ENCODE results near the gene GRB2. TPM values are rescaled to one million over a fixed set of nuclear protein-coding genes. Genes with fewer than 3 reads are reported as not detected.
"Not testable (repeated sequence)": the region's sequence is repeated elsewhere in the genome, so short reads cannot be mapped to it uniquely, and the experiment has no call there.

The GRB2 gene
- polyA plus RNA-seq, 1 donor: 100 TPM

DNA sequence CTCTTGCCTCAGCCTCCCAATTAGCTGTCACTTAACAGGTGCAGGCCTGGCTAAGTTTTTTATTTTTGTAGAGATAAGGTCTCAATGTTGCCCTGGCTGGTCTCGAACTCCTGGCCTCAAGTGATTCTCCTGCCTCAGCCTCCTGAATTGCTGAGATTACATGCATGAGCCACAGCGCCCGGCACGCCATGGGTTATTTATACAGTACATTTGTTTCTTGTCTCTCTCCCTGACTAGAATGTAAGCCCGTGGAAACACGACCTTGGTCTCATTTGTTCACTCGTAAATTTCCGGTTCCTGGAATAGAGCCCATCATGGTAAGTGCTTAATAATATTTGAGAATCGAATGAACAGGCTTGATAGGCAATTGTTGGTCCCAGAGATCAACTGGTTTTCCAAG is 118.3 kb downstream of the GRB2 start:
- DNase-seq: no peak

GRCh38 chr17:75285123-75285522 is 120.4 kb downstream of the GRB2 start:
- DNase-seq: no peak

GRCh38 chr17:75280189-75280588 is 125.3 kb downstream of the GRB2 start:
- not testable (repeated sequence) for DNase-seq

- no peak for DNase-seq
Measured at GRCh38 chr17:75277664-75278071, 127.8 kb downstream of the GRB2 start.

GRCh38 chr17:75273977-75274708 is 131.3 kb downstream of the GRB2 start:
- DNase-seq: no peak

DNA sequence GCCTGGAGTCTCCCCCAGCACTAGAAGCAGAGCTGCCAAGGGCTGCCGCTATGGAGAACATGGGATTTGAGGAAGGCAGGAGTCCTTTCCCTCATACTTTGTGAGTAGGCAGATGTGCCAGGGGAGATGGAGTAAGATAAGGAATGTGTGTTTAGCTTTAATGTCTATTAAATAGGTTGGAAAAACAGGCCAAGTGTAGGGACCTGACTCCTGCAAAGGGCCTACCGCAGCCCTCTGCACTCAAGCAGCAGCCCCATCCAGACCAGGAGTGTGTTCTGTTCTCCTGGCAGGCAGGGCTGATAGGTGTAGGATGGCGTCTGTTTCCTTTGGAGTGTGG is 132.7 kb downstream of the GRB2 start:
- DNase-seq: no peak

- no peak for DNase-seq
Measured at GRCh38 chr17:75271955-75272847, 133.3 kb downstream of the GRB2 start.

DNA sequence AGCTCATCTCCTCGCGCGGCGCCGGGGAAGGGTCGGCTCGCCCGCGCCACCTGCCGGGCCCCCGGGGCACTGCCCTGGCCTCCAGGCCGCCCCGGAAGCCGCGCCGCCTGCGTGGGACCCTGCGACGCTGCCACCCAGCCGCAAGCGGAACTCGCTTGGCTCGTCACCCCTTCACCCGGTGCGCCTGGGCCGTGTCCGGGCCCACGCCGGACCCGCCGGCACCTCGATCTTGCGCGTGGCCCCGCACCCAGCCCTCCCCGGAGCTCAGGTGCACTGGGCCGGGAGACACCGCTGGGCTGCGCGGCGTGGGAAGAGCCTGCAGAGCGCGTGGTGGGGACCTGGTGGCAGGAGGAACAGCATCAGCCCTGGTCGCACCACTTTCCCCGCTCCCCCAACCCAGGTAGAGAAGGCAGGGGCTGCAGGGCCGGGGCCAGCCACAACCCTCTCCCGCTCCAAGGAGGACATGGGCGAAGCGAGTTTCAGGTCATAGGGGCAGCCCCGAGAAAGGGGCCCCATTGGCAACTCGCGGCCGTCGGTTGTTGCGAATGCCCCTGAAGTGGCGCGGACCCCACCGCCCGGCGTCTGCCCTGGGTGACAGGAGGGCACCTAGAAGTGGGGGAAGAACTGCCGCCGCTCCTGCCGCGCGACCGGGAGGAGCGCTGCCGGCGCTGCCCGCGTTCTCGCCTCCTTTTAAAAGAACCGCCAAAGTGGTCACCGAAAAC is 134.1 kb downstream of the GRB2 start:
- peak; percentile 66 for DNase-seq

DNA sequence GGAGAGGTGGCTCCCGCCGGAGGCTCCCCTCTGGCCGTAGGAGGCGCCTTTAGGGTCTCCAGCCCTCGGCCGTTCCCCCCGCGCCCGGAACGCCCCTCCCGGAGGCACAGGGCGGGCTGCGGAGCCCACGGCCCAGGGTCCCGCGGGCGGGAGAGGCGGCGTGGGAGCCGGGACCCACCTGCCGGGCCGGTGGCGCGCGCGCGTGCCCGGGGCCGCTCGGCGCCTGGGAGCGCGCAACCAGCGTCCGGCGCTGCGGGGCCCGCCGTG is 134.6 kb downstream of the GRB2 start, which contains the start of gene MIF4GD:
TSS of gene MIF4GD (minus strand) at position 266 of the 267 bp plus-strand sequence. CDS start 1,036 bp downstream, outside the sequence.
- DNase-seq: no peak

DNA sequence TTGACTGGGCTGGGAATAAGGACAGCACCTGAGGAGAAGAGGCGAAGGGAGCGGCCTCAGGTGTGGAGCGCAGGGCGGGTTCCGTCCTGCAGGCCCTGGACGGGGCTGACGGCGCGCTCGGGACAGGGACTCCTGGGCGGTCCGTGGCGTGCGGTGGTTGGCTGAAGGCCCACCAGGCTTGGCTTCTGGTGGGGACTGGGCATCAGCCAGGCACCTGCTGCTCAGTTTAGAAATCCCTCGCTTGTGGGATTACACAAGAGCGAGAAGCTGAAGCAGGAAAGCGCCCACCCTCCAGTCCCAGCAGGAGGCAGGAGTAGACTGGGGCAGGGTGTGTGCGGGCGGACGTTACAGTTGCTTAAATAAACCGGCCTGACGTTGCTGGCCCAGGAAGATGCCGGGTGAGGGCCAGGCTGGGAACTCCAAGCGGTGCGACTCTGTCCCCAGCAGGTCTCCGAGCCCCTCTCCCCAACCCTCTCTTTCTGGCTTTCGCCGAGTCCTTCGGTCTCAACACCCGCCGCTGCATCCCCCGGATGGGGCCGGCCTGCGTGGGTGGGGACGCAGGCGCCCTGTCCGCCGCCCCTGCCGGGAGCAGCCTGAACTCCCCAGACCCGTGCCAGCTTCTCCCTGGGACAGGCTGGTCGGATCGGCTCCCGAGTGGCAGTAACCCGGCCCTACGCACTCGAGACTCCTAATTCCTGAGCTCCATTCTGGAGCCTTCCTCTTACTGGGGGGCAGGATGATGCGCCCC is 135.1 kb downstream of the GRB2 start:
- DNase-seq: peak; percentile 70

GRCh38 chr17:75269844-75270217 is 135.6 kb downstream of the GRB2 start:
- no peak for DNase-seq

Other genes with a start within 250 kb of the GRB2 start
- gene SUMO2, start 222.7 kb downstream of the GRB2 start, polyA plus RNA-seq (ENCODE audit: insufficient read length): 705 TPM
- 84.0 TPM for gene NUP85, start 200.0 kb downstream of the GRB2 start, polyA plus RNA-seq (ENCODE audit: insufficient read length)
- 49.1 TPM for gene GGA3, start 144.1 kb downstream of the GRB2 start, polyA plus RNA-seq (ENCODE audit: insufficient read length)
- 73.9 TPM for gene MRPS7, start 143.8 kb downstream of the GRB2 start, polyA plus RNA-seq (ENCODE audit: insufficient read length)
- 19.2 TPM for gene MIF4GD, start 134.4 kb downstream of the GRB2 start, polyA plus RNA-seq (ENCODE audit: insufficient read length)
- 7.2 TPM for gene SLC25A19, start 116.2 kb downstream of the GRB2 start, polyA plus RNA-seq (ENCODE audit: insufficient read length)
- 97.0 TPM for gene TMEM94, start 51.0 kb upstream of the GRB2 start, polyA plus RNA-seq (ENCODE audit: insufficient read length)
- gene CASKIN2, start 109.9 kb upstream of the GRB2 start, polyA plus RNA-seq (ENCODE audit: insufficient read length): 26.6 TPM
- gene TSEN54, start 110.8 kb upstream of the GRB2 start, polyA plus RNA-seq (ENCODE audit: insufficient read length): 53.2 TPM
- 67.5 TPM for gene LLGL2, start 120.0 kb upstream of the GRB2 start, polyA plus RNA-seq (ENCODE audit: insufficient read length)
- 172 TPM for gene MYO15B, start 182.1 kb upstream of the GRB2 start, polyA plus RNA-seq (ENCODE audit: insufficient read length)
- 5.1 TPM for gene SMIM5, start 227.8 kb upstream of the GRB2 start, polyA plus RNA-seq (ENCODE audit: insufficient read length)

Data from left kidney (tissue), 2 donors.